ENCODE results near the gene METRN.

METRN gene

GRCh38 chr16:679814-680624, 34.9 kb upstream of the METRN start, which contains the start of gene STUB1 (continued):
- TF ChIP-seq ZNF280D (tag by site-specific recombination; IDR thresholded peaks at IDR 0.05): no peak
- no peak; the same call in 1 of the 2 replicates for TF ChIP-seq ZBTB20 (tag by site-specific recombination; IDR thresholded peaks at IDR 0.05)
- TF ChIP-seq, protein P1, sequence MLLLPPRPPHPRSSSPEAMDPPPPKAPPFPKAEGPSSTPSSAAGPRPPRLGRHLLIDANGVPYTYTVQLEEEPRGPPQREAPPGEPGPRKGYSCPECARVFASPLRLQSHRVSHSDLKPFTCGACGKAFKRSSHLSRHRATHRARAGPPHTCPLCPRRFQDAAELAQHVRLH (tag by site-specific recombination; IDR thresholded peaks at IDR 0.05): no peak
- no peak for TF ChIP-seq ZNF670 (tag by site-specific recombination; IDR thresholded peaks at IDR 0.05; ENCODE audit: low read depth)
- TF ChIP-seq ZNF239 (tag by site-specific recombination; IDR thresholded peaks at IDR 0.05): no peak
- TF ChIP-seq ZNF792 (tag by site-specific recombination; IDR thresholded peaks at IDR 0.05): no peak
- TF ChIP-seq ZNF571 (tag by site-specific recombination; IDR thresholded peaks at IDR 0.05): no peak
- TF ChIP-seq ZNF544 (tag by site-specific recombination; IDR thresholded peaks at IDR 0.05): no peak
- TF ChIP-seq ZNF645 (tag by site-specific recombination; IDR thresholded peaks at IDR 0.05): no peak
- peak; percentile 93 for TF ChIP-seq ZNF561 (tag by site-specific recombination; IDR thresholded peaks at IDR 0.05; ENCODE audit: borderline replicate concordance)
- TF ChIP-seq TCF7L2 (IDR thresholded peaks at IDR 0.05; ENCODE audit: borderline replicate concordance, low read depth, low read length): no peak
- peak; percentile 78 for TF ChIP-seq EGR2 (tag by site-specific recombination; IDR thresholded peaks at IDR 0.05; ENCODE audit: low read depth)
- no peak for TF ChIP-seq ZNF596 (tag by site-specific recombination; IDR thresholded peaks at IDR 0.05)
- peak; percentile 71; the same call in 1 of the 2 replicates for TF ChIP-seq ZNF324 (tag by site-specific recombination; IDR thresholded peaks at IDR 0.05)
- TF ChIP-seq, protein P2, sequence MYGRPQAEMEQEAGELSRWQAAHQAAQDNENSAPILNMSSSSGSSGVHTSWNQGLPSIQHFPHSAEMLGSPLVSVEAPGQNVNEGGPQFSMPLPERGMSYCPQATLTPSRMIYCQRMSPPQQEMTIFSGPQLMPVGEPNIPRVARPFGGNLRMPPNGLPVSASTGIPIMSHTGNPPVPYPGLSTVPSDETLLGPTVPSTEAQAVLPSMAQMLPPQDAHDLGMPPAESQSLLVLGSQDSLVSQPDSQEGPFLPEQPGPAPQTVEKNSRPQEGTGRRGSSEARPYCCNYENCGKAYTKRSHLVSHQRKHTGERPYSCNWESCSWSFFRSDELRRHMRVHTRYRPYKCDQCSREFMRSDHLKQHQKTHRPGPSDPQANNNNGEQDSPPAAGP (tag by site-specific recombination; IDR thresholded peaks at IDR 0.05): peak; percentile 44; the same call in 1 of the 2 replicates
- TF ChIP-seq ZNF530 (tag by site-specific recombination; IDR thresholded peaks at IDR 0.05; ENCODE audit: low read depth): no peak
- no peak for TF ChIP-seq ZNF785 (tag by site-specific recombination; IDR thresholded peaks at IDR 0.05)
- TF ChIP-seq SP7 (tag by site-specific recombination; IDR thresholded peaks at IDR 0.05): peak; percentile 48
- no peak for TF ChIP-seq ZNF701 (tag by site-specific recombination; IDR thresholded peaks at IDR 0.05)
- TF ChIP-seq, protein P3, sequence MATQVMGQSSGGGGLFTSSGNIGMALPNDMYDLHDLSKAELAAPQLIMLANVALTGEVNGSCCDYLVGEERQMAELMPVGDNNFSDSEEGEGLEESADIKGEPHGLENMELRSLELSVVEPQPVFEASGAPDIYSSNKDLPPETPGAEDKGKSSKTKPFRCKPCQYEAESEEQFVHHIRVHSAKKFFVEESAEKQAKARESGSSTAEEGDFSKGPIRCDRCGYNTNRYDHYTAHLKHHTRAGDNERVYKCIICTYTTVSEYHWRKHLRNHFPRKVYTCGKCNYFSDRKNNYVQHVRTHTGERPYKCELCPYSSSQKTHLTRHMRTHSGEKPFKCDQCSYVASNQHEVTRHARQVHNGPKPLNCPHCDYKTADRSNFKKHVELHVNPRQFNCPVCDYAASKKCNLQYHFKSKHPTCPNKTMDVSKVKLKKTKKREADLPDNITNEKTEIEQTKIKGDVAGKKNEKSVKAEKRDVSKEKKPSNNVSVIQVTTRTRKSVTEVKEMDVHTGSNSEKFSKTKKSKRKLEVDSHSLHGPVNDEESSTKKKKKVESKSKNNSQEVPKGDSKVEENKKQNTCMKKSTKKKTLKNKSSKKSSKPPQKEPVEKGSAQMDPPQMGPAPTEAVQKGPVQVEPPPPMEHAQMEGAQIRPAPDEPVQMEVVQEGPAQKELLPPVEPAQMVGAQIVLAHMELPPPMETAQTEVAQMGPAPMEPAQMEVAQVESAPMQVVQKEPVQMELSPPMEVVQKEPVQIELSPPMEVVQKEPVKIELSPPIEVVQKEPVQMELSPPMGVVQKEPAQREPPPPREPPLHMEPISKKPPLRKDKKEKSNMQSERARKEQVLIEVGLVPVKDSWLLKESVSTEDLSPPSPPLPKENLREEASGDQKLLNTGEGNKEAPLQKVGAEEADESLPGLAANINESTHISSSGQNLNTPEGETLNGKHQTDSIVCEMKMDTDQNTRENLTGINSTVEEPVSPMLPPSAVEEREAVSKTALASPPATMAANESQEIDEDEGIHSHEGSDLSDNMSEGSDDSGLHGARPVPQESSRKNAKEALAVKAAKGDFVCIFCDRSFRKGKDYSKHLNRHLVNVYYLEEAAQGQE (tag by site-specific recombination; IDR thresholded peaks at IDR 0.05): no peak
- no peak for TF ChIP-seq ZNF549 (tag by site-specific recombination; IDR thresholded peaks at IDR 0.05)
- TF ChIP-seq, protein P4, sequence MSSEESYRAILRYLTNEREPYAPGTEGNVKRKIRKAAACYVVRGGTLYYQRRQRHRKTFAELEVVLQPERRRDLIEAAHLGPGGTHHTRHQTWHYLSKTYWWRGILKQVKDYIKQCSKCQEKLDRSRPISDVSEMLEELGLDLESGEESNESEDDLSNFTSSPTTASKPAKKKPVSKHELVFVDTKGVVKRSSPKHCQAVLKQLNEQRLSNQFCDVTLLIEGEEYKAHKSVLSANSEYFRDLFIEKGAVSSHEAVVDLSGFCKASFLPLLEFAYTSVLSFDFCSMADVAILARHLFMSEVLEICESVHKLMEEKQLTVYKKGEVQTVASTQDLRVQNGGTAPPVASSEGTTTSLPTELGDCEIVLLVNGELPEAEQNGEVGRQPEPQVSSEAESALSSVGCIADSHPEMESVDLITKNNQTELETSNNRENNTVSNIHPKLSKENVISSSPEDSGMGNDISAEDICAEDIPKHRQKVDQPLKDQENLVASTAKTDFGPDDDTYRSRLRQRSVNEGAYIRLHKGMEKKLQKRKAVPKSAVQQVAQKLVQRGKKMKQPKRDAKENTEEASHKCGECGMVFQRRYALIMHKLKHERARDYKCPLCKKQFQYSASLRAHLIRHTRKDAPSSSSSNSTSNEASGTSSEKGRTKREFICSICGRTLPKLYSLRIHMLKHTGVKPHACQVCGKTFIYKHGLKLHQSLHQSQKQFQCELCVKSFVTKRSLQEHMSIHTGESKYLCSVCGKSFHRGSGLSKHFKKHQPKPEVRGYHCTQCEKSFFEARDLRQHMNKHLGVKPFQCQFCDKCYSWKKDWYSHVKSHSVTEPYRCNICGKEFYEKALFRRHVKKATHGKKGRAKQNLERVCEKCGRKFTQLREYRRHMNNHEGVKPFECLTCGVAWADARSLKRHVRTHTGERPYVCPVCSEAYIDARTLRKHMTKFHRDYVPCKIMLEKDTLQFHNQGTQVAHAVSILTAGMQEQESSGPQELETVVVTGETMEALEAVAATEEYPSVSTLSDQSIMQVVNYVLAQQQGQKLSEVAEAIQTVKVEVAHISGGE (tag by site-specific recombination; conservative IDR thresholded peaks at IDR 0.05; ENCODE audit: low read depth): peak; percentile 69
- no peak for TF ChIP-seq ZNF292 (tag by site-specific recombination; IDR thresholded peaks at IDR 0.05; ENCODE audit: borderline replicate concordance, low read depth)
- no peak for TF ChIP-seq RBAK (tag by site-specific recombination; IDR thresholded peaks at IDR 0.05)
- peak; percentile 93 for TF ChIP-seq ZBTB26 (tag by site-specific recombination; optimal IDR thresholded peaks at IDR 0.05)
- TF ChIP-seq ZBTB8A (tag by site-specific recombination; IDR thresholded peaks at IDR 0.05): peak; percentile 79

All from HEK293 (cell line).